Neural cell (in vitro differentiated cells): ENCODE results near the gene ATG7. TPM values are rescaled to one million over a fixed set of nuclear protein-coding genes. Genes with fewer than 3 reads are reported as not detected.

ENCODE experiments used
- H2AFZ ChIP-seq: fragments of 200-600, 300-800 bp; sonication (generic), shearing (Covaris generic); 2 replicates; pipeline ENCODE4 v1.6.0; 2014; ENCODE audit warnings: low read depth, mild to moderate bottlenecking, antibody characterized with exemption, low read length, moderate library complexity
- H3F3A ChIP-seq: fragments of 200-600 bp; shearing (Covaris generic); 2 replicates; pipeline ENCODE4 v1.6.1; 2016; ENCODE audit warnings: mild to moderate bottlenecking, moderate library complexity, mixed read lengths, antibody characterized with exemption, low read length; ENCODE audit not compliant: insufficient read depth, poor library complexity, severe bottlenecking
- H3K27ac ChIP-seq: fragments of 200-600, 300-800 bp; sonication (generic), shearing (Covaris generic); 2 replicates; pipeline ENCODE4 v1.5.1; 2014; ENCODE audit warnings: mild to moderate bottlenecking, low read length, moderate library complexity
- H3K27me3 ChIP-seq: fragments of 300-800, 200-600 bp; sonication (generic), shearing (Covaris generic); 2 replicates; pipeline ENCODE4 v1.6.0; 2014; ENCODE audit warnings: mild to moderate bottlenecking, low read depth, low read length, moderate library complexity; ENCODE audit not compliant: insufficient read depth
- H3K36me3 ChIP-seq: fragments of 300-800, 200-600 bp; sonication (generic), shearing (Covaris generic); 2 replicates; pipeline ENCODE4 v1.5.1; 2014; ENCODE audit warnings: mild to moderate bottlenecking, antibody characterized with exemption, low read length, moderate library complexity; ENCODE audit not compliant: insufficient read depth
- H3K4me2 ChIP-seq: fragments of 300-800, 200-600 bp; sonication (generic), shearing (Covaris generic); 2 replicates; pipeline ENCODE4 v1.6.0; 2014; ENCODE audit warnings: mild to moderate bottlenecking, low read length
- H3K4me3 ChIP-seq: fragments of 300-800, 200-600 bp; sonication (generic), shearing (Covaris generic); 2 replicates; pipeline ENCODE4 v1.5.1; 2014; ENCODE audit warnings: mild to moderate bottlenecking, low read length, moderate library complexity
- H3K79me2 ChIP-seq: fragments of 200-600 bp; shearing (Covaris generic); replicated peaks from 2 replicates; pipeline ENCODE4 v1.6.0; 2014; ENCODE audit warnings: mild to moderate bottlenecking, low read length, moderate library complexity; ENCODE audit not compliant: insufficient read depth
- H3K9ac ChIP-seq: fragments of 300-800, 200-600 bp; sonication (generic), shearing (Covaris generic); 2 replicates; pipeline ENCODE4 v1.6.1; 2016; ENCODE audit warnings: mild to moderate bottlenecking, low read length, mixed read lengths
- H3K9me2 ChIP-seq: fragments of 200-600 bp; shearing (Covaris generic); 2 replicates; pipeline ENCODE4 v1.6.1; 2016; ENCODE audit warnings: mild to moderate bottlenecking, low read length, mixed read lengths; ENCODE audit not compliant: insufficient read depth
- H3K9me3 ChIP-seq: fragments of 200-600, 300-800 bp; sonication (generic), shearing (Covaris generic); 2 replicates; pipeline ENCODE4 v1.6.1; 2016; ENCODE audit warnings: mild to moderate bottlenecking, mixed run types, low read length, moderate library complexity, mixed read lengths
- H4K20me1 ChIP-seq: fragments of 200-600 bp; shearing (Covaris generic); 2 replicates; pipeline ENCODE4 v1.6.1; 2016; ENCODE audit warnings: mild to moderate bottlenecking, mixed run types; ENCODE audit not compliant: insufficient read depth
- EP300 ChIP-seq: fragments of 450-650 bp; conservative IDR thresholded peaks from 2 replicates; pipeline ENCODE4 v1.6.1; 2014; ENCODE audit warnings: antibody characterized with exemption, mild to moderate bottlenecking, moderate library complexity; ENCODE audit not compliant: poor library complexity, severe bottlenecking
- EZH2 ChIP-seq: fragments of 200-600, 300-800 bp; shearing (Covaris generic), sonication (generic); IDR thresholded peaks from 2 replicates; pipeline ENCODE4 v1.6.1; 2014; ENCODE audit warnings: antibody characterized with exemption, low read length, borderline replicate concordance, mild to moderate bottlenecking; ENCODE audit not compliant: insufficient read depth, poor library complexity, severe bottlenecking
- MXI1 ChIP-seq: fragments of 450-650 bp; conservative IDR thresholded peaks from 2 replicates; pipeline ENCODE4 v1.6.1; 2014; ENCODE audit warnings: antibody characterized with exemption, mild to moderate bottlenecking; ENCODE audit not compliant: poor library complexity, severe bottlenecking
- POLR2AphosphoS5 ChIP-seq: IDR thresholded peaks from 2 replicates; pipeline ENCODE4 v1.6.1; 2012
- RAD21 ChIP-seq: fragments of 450-650 bp; conservative IDR thresholded peaks from 2 replicates; pipeline ENCODE4 v1.6.1; 2014; ENCODE audit warnings: antibody characterized with exemption, mild to moderate bottlenecking, moderate library complexity
- SMC3 ChIP-seq: fragments of 450-650 bp; conservative IDR thresholded peaks from 2 replicates; pipeline ENCODE4 v1.6.1; 2014; ENCODE audit warnings: antibody characterized with exemption, mild to moderate bottlenecking, moderate library complexity; ENCODE audit not compliant: poor library complexity
- TAF1 ChIP-seq: IDR thresholded peaks from 2 replicates; pipeline ENCODE4 v1.6.1; 2012; ENCODE audit warnings: low read depth
- polyA plus RNA-seq: library from polyadenylated mRNA; depleted of rRNA; stranded (reverse); fragments of >200 nt; gene quantifications from 2 replicates; pipeline ENCODE4 v1.2.3, GENCODE V29; 2014
- TF ChIP-seq, protein P1 (sequence below): fragments of 450-650 bp; IDR thresholded peaks from 2 replicates; pipeline ENCODE4 v1.5.1; 2014; ENCODE audit warnings: antibody characterized with exemption, mild to moderate bottlenecking, moderate library complexity; ENCODE audit not compliant: poor library complexity, severe bottlenecking
- TF ChIP-seq, protein P2 (sequence below): IDR thresholded peaks from 2 replicates; pipeline ENCODE4 v1.6.1; 2012; ENCODE audit warnings: borderline replicate concordance

Gene ATG7
- polyA plus RNA-seq, 1 donor from 2014 or later, result 28.8 TPM

DNA sequence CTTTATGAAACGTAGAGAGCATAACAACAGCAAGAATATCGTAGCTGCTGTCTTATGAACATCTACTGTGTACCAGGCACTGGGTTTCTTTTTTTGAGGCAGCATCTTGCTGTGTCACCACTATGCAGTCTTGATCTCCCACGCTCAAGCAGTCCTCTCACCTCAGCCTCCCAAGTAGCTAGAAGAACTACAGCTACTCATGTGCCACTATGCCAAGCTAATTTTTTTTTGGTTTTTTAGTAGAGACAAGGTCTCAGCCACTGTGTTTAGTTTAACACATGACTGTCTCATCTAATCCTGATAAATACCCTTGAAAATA is 241.6 kb downstream of the ATG7 start:
- no peaks in the 10 kb centered on the region for H4K20me1 ChIP-seq
- H3K4me3 ChIP-seq, result no peak overlapping the region
- no peaks in the 10 kb centered on the region for H3K79me2 ChIP-seq
- H2AFZ ChIP-seq, result no peak overlapping the region
- H3K27ac ChIP-seq, result no peak overlapping the region
- no peaks in the 10 kb centered on the region for H3K36me3 ChIP-seq
- TF ChIP-seq, protein P1, sequence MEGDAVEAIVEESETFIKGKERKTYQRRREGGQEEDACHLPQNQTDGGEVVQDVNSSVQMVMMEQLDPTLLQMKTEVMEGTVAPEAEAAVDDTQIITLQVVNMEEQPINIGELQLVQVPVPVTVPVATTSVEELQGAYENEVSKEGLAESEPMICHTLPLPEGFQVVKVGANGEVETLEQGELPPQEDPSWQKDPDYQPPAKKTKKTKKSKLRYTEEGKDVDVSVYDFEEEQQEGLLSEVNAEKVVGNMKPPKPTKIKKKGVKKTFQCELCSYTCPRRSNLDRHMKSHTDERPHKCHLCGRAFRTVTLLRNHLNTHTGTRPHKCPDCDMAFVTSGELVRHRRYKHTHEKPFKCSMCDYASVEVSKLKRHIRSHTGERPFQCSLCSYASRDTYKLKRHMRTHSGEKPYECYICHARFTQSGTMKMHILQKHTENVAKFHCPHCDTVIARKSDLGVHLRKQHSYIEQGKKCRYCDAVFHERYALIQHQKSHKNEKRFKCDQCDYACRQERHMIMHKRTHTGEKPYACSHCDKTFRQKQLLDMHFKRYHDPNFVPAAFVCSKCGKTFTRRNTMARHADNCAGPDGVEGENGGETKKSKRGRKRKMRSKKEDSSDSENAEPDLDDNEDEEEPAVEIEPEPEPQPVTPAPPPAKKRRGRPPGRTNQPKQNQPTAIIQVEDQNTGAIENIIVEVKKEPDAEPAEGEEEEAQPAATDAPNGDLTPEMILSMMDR, result no peak
- TF ChIP-seq MXI1, result no peak
- TF ChIP-seq POLR2AphosphoS5, result no peak
- no peak for TF ChIP-seq EP300
- no peaks in the 10 kb centered on the region for H3K27me3 ChIP-seq
- no peaks in the 10 kb centered on the region for H3F3A ChIP-seq
- H3K9me2 ChIP-seq, result no peaks in the 10 kb centered on the region
- H3K9me3 ChIP-seq, result no peaks in the 10 kb centered on the region
- H3K4me2 ChIP-seq, result no peak overlapping the region
- no peak overlapping the region for H3K9ac ChIP-seq

DNA sequence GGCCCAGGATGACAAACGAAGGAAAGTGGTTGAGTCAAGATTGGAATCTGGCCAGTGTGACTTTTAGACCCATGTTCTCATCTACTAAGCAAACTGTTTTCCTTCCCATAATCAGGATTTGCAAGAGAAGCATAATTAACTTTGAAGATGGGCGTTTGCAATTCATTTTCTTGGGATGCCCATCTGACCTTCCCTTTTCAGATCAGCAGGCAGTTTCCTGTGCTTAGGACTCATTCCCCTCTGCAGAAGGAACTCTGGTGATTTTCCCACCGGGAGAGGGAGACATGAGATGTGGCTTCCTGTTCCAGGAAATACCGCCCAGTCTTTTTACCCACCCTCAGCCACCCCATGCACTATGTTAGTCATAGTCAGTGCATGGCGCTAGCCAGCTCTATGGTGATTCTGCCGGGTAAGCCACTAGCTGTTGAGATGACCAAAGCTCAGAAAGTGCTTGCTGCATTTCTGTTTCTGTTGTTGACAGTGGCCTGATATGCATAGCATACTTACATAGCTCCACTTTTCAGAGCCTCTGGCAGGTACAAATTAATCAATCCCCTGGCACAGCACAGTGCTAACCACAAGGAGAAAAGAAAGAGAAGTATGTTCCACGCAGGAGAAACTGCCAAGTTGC is 242.1 kb downstream of the ATG7 start:
- Histone ChIP-seq H3K36me3 (no peaks in the 10 kb centered on the region), H2AFZ (no peak overlapping the region), H3K4me3 (no peak overlapping the region), H3F3A (no peaks in the 10 kb centered on the region), H3K9me2 (no peaks in the 10 kb centered on the region), H3K9me3 (no peaks in the 10 kb centered on the region), H3K27ac (no peak overlapping the region), H3K9ac (no peak overlapping the region), H3K79me2 (no peaks in the 10 kb centered on the region), H3K27me3 (no peaks in the 10 kb centered on the region), H3K4me2 (no peak overlapping the region), H4K20me1 (no peaks in the 10 kb centered on the region)
- TF ChIP-seq, protein P1, result no peak
- no peak for TF ChIP-seq MXI1
- no peak for TF ChIP-seq EP300
- TF ChIP-seq SMC3, result no peak
- TF ChIP-seq, protein P2, sequence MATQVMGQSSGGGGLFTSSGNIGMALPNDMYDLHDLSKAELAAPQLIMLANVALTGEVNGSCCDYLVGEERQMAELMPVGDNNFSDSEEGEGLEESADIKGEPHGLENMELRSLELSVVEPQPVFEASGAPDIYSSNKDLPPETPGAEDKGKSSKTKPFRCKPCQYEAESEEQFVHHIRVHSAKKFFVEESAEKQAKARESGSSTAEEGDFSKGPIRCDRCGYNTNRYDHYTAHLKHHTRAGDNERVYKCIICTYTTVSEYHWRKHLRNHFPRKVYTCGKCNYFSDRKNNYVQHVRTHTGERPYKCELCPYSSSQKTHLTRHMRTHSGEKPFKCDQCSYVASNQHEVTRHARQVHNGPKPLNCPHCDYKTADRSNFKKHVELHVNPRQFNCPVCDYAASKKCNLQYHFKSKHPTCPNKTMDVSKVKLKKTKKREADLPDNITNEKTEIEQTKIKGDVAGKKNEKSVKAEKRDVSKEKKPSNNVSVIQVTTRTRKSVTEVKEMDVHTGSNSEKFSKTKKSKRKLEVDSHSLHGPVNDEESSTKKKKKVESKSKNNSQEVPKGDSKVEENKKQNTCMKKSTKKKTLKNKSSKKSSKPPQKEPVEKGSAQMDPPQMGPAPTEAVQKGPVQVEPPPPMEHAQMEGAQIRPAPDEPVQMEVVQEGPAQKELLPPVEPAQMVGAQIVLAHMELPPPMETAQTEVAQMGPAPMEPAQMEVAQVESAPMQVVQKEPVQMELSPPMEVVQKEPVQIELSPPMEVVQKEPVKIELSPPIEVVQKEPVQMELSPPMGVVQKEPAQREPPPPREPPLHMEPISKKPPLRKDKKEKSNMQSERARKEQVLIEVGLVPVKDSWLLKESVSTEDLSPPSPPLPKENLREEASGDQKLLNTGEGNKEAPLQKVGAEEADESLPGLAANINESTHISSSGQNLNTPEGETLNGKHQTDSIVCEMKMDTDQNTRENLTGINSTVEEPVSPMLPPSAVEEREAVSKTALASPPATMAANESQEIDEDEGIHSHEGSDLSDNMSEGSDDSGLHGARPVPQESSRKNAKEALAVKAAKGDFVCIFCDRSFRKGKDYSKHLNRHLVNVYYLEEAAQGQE, result no peak
- TF ChIP-seq EZH2, result no peak
- TF ChIP-seq TAF1, result no peak
- no peak for TF ChIP-seq POLR2AphosphoS5
- no peak for TF ChIP-seq RAD21
